Activated CD8-positive, alpha-beta memory T cell treated with anti-CD3 and anti-CD28 coated beads for 1 hour (primary cell): ENCODE data around the gene MS4A1.
"Not testable (repeated sequence)": the region's sequence is repeated elsewhere in the genome, so short reads cannot be mapped to it uniquely, and the experiment has no call there.

Experiments used
- DNase-seq, 2 donors: peaks; one replicate each; pipeline ENCODE4 v3.0.0-alpha.2; 2020; ENCODE audit warnings: low read depth in 1 of 2; ENCODE audit errors: extremely low read depth in 1 of 2

Gene MS4A1

DNA sequence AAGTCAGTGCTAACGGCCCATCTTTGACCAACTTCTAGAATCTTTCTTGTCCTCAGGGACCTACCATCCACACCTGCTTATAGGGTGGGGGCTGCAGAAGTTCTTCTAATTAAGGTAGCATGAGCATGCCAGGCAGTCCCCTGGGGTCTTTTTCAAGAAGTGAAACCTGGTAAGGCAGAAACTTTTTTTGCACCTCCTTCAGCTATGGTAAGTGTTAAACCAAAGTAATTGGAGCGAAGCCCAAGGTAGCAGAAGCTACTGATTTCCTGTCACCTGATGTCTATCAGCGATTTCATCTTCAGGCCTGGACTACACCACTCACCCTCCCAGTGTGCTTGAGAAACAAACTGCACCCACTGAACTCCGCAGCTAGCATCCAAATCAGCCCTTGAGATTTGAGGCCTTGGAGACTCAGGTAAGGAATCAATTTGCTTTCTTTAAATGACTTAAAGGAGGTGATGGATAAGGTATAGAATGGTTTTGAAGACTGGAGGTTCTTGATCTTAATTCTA is at the start of gene MS4A1:
TSS of gene MS4A1 (plus strand) at position 317 of the 512 bp plus-strand sequence. CDS start 6,528 bp downstream, outside the sequence.
- no peak for DNase-seq

DNA sequence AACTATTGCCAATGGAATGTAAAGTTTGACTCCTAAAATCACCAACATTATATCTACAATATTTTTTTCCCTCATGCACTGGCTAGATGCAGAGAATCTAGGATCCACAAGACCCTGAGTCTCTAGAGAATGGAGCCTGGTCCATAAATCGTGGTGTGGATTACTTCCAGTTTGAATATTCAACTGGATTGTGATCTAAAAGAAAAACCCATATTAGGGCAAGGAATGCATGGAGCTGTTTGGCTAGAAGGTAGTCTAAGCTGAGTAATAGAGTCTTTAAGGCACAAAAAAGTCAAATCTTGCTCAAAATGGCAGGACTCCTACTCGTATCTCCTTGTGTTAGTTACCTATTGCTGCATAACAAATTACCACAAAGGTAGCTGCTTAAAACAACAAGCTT is 35.6 kb upstream of the MS4A1 start:
- no peak for DNase-seq

GRCh38 chr11:60422609-60423008 is 33.0 kb upstream of the MS4A1 start:
- no peak for DNase-seq

GRCh38 chr11:60428517-60428916 is 27.1 kb upstream of the MS4A1 start:
- DNase-seq, result no peak

DNA sequence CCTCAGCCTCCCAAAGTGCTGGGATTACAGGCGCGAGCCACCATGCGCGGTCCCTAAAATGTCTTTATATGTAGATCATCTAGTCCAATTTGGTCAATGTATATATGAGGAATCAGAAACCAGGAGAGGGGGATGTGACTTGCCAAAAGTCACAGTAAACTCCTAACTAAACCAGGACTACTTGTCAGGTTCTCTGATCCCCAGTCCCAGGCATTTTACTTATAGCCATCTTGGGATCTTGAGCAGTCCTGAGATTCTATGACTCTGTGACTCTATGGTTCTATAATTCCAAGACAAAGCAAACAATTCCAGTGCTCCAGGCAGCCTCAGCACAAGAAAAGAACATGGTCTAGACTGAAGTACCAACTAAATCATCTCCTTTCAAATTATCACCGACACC is 26.4 kb upstream of the MS4A1 start, which contains the start of gene MS4A5:
TSS of gene MS4A5 (plus strand) at position 301 of the 400 bp plus-strand sequence. CDS start 103 bp downstream, outside the sequence.
- DNase-seq, result no peak

- DNase-seq, result no peak
Observed at GRCh38 chr11:60431251-60431650, 24.4 kb upstream of the MS4A1 start.

DNA sequence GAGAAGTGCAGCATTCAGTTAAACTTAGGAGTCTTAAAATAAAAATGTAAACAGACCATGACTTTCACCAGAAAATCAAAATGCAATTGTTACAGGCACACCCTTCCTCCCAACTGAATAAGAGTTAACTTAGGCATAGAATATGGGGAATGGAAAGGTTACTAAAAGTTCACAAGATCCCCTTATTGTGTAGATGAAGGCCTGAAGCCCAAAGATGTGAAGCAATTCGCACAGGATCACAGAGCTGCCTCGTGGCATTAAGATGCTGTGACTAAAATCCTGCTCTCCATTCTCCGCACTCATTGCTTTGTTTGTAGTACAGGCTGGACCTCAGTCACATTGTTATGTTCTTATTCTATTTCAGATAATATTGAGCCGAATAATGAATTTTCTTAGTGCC is 22.2 kb upstream of the MS4A1 start:
- DNase-seq, result no peak

DNA sequence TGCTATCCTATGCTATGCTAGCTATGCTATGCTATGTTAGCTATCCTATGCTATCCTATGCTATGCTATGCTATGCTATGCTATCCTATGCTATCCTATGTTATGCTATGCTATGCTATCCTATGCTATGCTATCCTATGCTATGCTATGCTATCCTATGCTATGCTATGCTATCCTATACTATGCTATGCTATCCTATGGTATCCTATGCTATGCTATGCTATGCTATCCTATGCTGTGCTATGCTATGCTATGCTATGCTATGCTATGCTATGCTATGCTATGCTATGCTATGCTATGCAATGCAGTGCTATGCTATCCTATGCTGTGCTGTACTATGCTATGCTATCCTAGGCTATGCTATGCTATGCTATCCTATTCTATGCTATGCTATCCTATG is 8.6 kb upstream of the MS4A1 start:
- no peak for DNase-seq

DNA sequence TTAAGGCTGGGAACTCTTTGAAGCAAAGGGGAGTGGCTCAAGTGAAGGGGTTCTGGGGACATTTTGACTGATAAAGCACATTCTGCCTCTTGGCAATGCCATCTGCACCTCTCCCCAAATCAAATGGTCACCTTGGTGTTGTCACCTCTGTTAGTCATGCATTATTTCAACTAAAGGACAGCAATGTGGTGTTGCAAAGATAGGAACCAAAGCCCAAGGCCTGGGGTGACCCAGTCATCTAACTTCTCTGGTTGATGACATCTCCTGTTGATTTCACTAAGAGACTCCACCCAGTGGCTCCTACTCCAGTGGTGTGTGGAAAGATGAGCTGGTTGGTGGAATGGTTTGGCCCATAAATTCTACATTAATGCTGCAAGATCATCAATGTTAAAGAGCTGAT is 7.8 kb upstream of the MS4A1 start:
- DNase-seq, result no peak

DNA sequence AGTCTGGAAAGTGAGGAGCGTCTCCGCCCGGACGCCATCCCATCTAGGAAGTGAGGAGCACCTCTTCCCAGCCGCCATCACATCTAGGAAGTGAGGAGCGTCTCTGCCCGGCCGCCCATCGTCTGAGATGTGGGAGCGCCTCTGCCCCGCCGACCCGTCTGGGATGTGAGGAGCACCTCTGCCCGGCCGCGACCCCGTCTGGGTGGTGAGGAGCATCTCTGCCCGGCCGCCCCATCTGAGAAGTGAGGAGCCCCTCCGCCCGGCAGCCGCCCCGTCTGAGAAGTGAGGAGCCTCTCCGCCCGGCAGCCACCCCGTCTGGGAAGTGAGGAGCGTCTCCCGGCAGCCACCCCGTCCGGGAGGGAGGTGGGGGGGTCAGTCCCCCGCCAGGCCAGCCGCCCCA is 4.5 kb upstream of the MS4A1 start:
- DNase-seq, result not testable (repeated sequence)

GRCh38 chr11:60454212-60454611 is 1.4 kb upstream of the MS4A1 start:
- DNase-seq, result no peak

- DNase-seq, result no peak
Observed at GRCh38 chr11:60457576-60457975, 1.9 kb downstream of the MS4A1 start.

GRCh38 chr11:60459345-60459744 is 3.7 kb downstream of the MS4A1 start:
- no peak for DNase-seq

DNA sequence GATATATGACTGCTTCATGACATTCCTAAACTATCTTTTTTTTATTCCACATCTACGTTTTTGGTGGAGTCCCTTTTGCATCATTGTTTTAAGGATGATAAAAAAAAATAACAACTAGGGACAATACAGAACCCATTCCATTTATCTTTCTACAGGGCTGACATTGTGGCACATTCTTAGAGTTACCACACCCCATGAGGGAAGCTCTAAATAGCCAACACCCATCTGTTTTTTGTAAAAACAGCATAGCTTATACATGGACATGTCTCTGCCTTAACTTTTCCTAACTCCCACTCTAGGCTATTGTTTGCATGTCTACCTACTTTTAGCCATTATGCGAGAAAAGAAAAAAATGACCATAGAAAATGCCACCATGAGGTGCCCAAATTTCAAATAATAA is 13.2 kb downstream of the MS4A1 start:
- no peak for DNase-seq

- DNase-seq, result no peak
Observed at GRCh38 chr11:60469723-60470122, 14.1 kb downstream of the MS4A1 start.

GRCh38 chr11:60477035-60477445 is 21.4 kb downstream of the MS4A1 start:
- no peak for DNase-seq

DNA sequence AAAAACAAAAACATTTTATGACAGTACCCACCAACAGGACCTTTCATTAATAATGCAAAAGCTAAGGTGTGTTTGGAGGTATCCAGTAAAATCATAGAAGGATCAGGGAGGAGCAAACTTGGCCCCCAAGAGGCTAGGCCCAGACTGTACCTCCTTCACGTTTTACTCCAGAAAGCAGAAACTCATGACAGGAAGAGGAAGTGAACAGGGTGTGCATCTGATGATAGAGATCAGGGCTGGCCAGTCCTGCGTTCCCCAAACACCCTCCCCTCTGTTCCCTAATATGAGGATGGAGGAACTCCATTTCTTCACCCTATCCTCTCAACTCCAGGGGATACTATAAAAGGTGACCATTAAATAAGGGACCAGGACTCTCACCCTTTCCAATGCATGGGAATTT is 26.7 kb downstream of the MS4A1 start:
- DNase-seq, result no peak

- DNase-seq, result no peak
Observed at GRCh38 chr11:60485987-60486386, 30.3 kb downstream of the MS4A1 start.

- DNase-seq, result no peak
Observed at GRCh38 chr11:60492488-60493009, 36.9 kb downstream of the MS4A1 start, which contains the start of gene MS4A12. Gene MS4A12 (plus strand): TSS chr11:60492778. CDS start chr11:60497319, 4,541 bp downstream.

DNA sequence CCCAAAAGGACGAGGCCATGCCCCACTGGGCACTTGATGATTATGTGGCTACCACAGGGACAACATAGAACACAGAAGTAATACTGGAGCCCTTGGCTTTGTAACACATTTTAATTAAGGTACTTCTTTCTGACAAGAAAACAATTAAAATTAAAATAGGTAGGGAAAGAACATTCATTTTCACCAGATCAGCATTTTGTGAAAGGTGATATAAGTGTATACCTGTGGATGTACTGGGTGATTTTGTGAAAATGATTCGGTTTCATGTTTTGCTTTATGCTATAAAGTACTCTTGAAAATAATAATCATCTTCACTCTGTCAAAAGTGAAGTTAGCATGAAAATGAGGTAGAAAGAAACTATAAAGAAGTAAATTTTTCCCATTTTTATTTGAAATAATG is 37.8 kb downstream of the MS4A1 start:
- no peak for DNase-seq

GRCh38 chr11:60498399-60498798 is 42.8 kb downstream of the MS4A1 start:
- no peak for DNase-seq

DNA sequence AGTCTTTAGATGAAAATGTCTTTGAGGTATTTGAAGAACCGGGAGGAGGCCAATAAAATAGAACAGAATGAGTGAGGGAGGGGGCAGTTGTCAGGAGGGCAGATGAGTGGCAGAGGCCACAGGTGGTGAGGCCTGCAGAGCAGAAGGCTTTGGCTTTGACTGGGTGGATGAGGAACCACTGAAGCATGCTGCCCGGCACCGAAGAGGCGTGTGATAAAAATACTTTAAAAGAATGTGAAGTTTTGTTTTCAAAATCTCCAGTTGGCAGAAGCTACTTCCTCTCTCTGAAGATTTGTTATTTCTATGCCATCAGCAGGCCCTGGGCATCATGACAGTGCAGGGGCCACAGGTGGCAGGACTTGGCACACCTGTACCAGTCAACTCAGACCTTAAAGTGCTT is 43.2 kb downstream of the MS4A1 start:
- DNase-seq, result no peak

- DNase-seq, result no peak
Observed at GRCh38 chr11:60500276-60500910, 44.7 kb downstream of the MS4A1 start.
